ENCODE results near the gene ATL2.

- TF ChIP-seq CTCF (IDR thresholded peaks at IDR 0.05; ENCODE audit: low read depth, low read length) (peak; percentile 80), EZH2phosphoT487 (IDR thresholded peaks at IDR 0.05; ENCODE audit: low read depth) (no peak)
Measured at GRCh38 chr2:38315707-38316333, 61.3 kb downstream of the ATL2 start.
